T47D (cell line): Measurements from ENCODE around the gene FOXM1.
"Not testable (repeated sequence)": the region's sequence is repeated elsewhere in the genome, so short reads cannot be mapped to it uniquely, and the experiment has no call there.

Source experiments
- DNase-seq, 2 experiments: peaks; one replicate each; pipeline versions ENCODE4 v3.0.0 to v3.0.0-alpha.2; 2011 to 2012; ENCODE audit warnings: low read depth in 1 of 2, low spot score in 1 of 2
- JUND ChIP-seq: IDR thresholded peaks from 2 replicates; pipeline ENCODE4 v1.6.1; 2012; ENCODE audit warnings: low read depth
- in situ Hi-C: cut with HindIII; loops from 2 replicates; pipeline ENCODE4 v1.10.0; 2016; ENCODE audit warnings: low sequenced_read_pairs, low pct_unique_long_range_greater_than_20kb

FOXM1 gene

GRCh38 chr12:2893007-2893406, 16.0 kb upstream of the FOXM1 start:
- in situ Hi-C loops, result no loop called here
- TF ChIP-seq JUND, result no peak
- no peak for DNase-seq

- in situ Hi-C loops, result no loop called here
- DNase-seq, result no peak
- no peak for TF ChIP-seq JUND
Measured at GRCh38 chr12:2892246-2892645, 15.3 kb upstream of the FOXM1 start.

GRCh38 chr12:2891240-2892053, 14.5 kb upstream of the FOXM1 start:
- in situ Hi-C loops, result no loop called here
- TF ChIP-seq JUND, result no peak
- DNase-seq, result peak in 1 of 2 experiments; percentile 67

GRCh38 chr12:2890388-2891239, 13.6 kb upstream of the FOXM1 start, which contains the start of gene TULP3:
TULP3 (plus strand) TSS chr12:2890891; CDS start chr12:2890948, 57 bp downstream.
- in situ Hi-C loops, result no loop called here
- no peak for TF ChIP-seq JUND
- DNase-seq, result peak; percentile 93 to 99

GRCh38 chr12:2890001-2890387, 13.0 kb upstream of the FOXM1 start:
- DNase-seq, result no peak
- TF ChIP-seq JUND, result no peak
- in situ Hi-C loops, result no loop called here

- TF ChIP-seq JUND, result no peak
- no peak for DNase-seq
- in situ Hi-C loops, result no loop called here
Measured at GRCh38 chr12:2886768-2887450, 9.9 kb upstream of the FOXM1 start.

GRCh38 chr12:2884810-2885209, 7.8 kb upstream of the FOXM1 start:
- no peak for DNase-seq
- no peak for TF ChIP-seq JUND
- in situ Hi-C loops, result no loop called here

GRCh38 chr12:2879853-2880252, 2.9 kb upstream of the FOXM1 start:
- no peak for DNase-seq
- in situ Hi-C loops, result no loop called here
- TF ChIP-seq JUND, result no peak

- in situ Hi-C loops, result no loop called here
- DNase-seq, result no peak
- no peak for TF ChIP-seq JUND
Measured at GRCh38 chr12:2877953-2878732, 1.2 kb upstream of the FOXM1 start.

- TF ChIP-seq JUND, result no peak
- peak in 1 of 2 experiments; percentile 31 for DNase-seq
- in situ Hi-C loops, result no loop called here
Measured at GRCh38 chr12:2876431-2877046, 435 bp downstream of the FOXM1 start.

GRCh38 chr12:2868986-2869632, 7.9 kb downstream of the FOXM1 start:
- DNase-seq, in situ Hi-C loops: not testable (repeated sequence)
